ENCODE measurements around the gene PGPEP1.
"Not testable (repeated sequence)": the region's sequence is repeated elsewhere in the genome, so short reads cannot be mapped to it uniquely, and the experiment has no call there.

The PGPEP1 gene

GRCh38 chr19:18308051-18308947 is 32.1 kb upstream of the PGPEP1 start:
- no peak for DNase-seq (ENCODE audit: low read depth)

- no peak for DNase-seq (ENCODE audit: low read depth)
Measured at GRCh38 chr19:18308948-18309325, 31.5 kb upstream of the PGPEP1 start.

DNA sequence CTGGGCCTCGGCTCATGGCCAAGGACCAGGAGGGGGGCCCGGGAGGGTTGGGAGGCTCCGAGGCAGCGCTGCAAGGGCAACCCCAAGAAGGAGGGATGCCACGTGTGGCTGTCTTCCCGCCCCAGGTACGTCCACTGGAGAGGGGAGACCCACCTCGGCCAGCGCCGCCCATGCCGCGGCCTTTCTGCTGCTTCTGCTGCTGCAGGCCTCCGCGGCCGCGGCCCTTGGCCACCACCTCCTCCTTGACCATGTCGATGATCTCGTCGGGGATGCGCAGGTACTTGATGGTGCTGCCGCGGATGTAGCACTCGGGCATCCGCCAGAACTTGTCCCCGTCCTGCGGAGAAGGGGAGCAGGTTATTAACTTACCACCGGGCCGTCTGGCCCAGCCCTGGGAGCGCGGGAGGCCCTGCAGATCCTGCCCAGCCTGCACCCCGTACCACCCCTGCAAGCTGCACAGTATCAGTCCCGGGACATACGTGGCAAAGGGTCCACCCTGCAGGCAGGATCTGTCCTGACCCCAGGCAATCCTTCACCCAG is 30.8 kb upstream of the PGPEP1 start:
- DNase-seq (ENCODE audit: low read depth) = no peak

DNA sequence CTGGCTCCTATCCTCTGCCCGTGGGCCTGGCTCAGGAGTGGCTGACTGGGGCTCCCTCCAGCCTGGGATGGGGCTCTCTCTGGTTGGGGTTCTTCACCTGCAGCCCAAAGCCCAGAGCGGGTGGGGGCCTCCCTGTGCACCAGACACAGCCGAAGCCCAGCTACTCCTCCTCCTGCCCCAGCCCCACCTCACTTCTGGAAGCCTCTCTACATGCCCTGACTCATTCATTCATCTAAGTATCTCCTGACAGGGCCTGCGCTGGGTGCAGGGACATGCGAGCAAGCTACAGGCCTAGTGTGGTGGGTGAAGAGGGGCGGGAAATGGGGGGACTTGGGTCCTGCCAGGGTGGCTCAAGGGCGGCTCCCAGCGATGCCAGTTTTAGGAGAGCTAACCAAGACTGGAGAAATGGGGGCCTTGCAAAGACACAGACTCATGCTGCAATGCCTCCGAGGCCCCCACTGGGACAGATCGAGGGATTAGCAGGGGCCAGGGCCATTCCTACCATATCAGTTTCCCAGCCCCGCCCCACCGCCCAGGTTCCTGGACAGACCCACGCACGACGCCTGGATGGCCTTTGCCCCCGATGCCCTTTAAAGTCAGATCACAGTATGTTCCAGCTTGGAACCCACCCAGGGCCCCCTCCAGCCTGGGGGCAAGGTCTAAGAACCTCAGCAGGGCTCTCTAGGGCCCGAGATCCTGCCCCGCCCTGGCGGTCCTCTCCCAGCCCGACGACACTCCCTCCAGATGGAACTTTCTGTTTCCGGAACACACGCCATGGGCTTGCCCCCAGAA is 30.1 kb upstream of the PGPEP1 start:
- no peak for DNase-seq (ENCODE audit: low read depth)

- DNase-seq (ENCODE audit: low read depth) = no peak
Measured at GRCh38 chr19:18310966-18311365, 29.4 kb upstream of the PGPEP1 start.

DNA sequence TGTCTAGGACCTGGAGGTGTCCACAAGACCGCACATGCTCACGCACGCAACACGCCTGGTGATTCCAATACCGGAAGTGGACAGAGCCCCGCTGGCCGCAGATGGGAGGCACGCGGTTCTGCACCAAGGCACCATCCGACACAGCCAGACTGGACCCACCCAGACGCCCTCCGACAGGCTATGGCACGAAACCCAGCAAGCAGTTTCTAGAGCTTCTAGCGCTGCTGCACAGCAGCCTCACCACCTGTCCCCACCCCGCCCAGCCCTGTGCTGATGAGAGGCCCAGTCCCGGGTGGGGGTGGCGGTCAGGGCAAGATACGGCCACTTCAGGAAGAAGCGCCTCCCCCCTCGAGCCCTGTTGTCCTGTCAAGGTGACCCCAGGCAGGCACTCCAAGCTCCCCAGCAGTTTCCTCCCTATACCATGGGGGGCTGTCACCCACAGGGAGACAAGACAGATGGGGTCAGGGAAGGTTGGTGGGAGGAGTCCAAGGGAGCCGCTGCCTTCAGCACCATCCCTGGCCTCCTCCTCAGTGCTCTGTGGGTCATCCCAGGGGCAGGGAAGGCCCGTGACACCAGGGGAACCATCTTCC is 28.8 kb upstream of the PGPEP1 start:
- no peak for DNase-seq (ENCODE audit: low read depth)

DNA sequence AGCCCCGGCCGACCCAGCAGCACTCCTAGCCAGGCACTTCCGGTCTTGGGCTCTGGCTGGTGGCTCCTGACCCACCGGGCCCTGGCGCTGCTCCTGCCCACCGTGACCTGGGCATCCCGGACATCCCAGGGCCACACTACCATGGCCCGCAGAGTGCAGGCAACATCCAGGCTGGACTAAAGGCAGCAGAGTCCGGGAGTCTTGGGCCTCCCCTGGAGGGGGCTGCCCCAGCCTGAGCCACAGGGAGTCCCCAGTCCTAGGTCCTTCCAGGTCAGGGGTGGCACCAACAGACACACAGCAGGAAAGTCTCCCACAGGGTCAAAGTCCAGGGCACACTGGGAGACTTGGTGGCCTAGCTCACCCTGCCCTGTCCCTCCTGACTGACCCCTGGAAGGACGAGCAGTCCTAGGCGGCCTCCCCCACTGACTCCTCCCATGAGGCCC is 28.3 kb upstream of the PGPEP1 start:
- no peak for DNase-seq (ENCODE audit: low read depth)

- DNase-seq (ENCODE audit: low read depth) = no peak
Measured at GRCh38 chr19:18313398-18313797, 27.0 kb upstream of the PGPEP1 start.

DNA sequence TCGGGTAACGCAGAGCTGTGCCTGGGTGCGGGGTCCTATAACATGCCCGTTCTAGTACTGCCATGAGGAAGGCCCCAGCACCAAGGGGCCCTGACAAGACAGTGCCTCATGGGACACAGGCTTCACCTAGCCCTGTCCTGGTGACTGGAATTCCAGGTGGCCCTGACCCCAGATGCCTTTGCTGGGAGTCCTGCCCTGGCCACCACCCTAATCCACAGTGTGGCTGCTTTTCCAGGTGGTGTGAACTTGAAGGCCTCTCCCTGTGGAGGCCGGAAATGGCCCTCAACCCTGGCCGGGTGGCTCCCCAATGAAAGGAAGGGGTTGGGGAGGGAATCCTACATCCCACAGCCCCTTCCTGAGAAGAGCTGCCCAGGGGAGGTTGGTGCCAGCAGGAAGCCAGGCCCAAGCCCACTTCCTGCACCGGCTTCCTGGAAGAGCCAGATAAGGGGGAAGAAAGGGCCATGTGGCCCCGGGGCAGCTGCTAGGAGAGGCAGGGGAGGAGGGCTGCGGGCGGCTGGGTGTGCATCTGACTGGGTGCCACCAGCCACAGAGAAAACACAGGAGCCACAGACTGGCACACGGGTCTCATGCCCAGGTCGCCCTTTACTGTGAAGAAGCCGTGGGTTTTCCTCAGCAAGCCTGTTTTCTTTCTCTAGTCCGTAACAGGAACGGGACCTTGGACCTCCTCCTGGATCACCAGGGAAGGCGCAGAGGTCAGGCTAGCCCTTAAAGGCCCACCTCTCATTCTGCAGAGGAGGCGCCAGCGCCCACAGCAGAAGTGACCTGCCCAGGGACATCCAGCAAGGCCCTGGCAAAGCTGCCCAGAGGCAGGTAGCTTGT is 22.2 kb upstream of the PGPEP1 start:
- no peak for DNase-seq (ENCODE audit: low read depth)

DNA sequence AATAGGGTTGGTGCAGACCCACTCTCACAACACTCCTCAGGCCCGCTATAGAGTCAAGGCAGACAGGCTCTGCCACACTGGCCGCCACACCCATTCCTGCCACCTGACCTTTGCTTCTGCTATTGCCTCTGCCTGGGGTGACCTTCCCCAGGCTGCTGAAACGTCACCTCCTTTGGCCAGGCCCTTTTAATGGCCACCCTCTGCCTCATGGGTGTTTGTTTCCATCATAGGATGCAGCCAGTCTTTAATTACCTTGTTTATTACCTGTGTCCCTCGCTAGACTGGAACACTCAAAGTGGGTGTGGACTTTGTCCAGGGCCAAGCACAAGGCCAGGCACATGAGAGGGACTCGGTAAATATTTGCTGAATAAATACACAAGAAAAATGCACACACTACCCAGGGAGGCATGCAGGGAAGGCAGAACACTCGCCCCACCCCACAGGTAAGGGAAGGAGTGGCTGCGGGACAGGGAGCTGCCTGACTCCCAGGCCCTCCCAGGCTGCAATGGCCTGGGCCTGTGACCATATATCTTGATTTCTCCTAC is 20.7 kb upstream of the PGPEP1 start:
- DNase-seq (ENCODE audit: low read depth) = no peak

DNA sequence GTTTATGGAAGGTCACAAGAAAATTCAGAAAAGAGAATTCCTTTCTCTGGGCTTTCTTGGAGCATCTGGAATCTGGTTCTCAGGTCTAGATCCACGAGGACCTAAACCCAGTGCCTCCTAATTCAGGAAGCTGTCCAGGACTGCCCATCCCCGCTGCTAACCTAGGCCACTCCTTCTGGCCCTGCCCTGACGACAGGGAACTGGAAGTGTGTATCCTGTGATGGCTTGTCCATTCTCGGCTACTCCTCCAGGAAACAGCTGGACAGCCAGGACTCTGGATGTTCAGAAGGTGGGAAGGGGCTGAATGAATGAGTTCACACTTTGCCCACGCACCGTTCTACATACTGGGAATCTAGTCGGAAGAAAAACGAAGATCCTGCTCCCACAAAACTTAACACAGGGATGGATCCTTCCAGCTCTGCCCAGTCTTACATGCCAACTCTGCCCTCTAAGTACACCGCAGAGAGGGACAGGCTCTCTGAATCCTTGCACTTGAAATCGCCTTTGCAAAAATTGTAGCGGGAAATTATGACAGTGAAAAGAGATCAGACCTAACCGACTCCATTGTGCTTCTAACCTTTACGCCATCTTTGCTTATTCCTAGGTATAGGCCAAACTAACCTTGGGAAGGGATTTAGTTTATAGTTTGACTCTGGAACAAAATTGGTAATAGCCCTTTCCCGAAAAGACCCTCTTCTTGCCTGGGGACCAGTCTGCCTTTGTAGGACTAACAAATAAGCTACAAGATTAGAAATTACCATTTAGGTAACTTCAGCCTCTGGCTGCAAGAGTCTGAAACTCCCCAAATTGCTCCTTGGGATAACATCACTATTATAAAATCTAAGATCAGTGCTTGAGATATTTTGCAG is 19.3 kb upstream of the PGPEP1 start:
- DNase-seq (ENCODE audit: low read depth) = no peak

DNA sequence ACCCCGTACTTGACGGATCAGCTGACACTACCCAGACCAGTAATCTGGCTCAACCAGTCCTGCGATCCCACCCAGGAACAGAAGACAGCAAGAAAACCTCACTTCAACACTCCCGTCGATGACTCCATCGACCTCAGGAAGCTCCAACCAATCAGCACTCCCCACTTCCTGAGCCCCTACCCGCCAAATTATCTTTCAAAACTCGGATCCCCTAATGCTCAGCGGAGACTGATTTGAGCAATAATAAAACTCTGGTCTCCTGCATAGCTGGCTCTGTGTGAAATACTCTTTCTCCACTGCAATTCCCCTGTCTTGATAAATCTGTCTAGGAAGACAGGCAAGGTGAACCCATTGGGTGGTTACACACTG is 18.7 kb upstream of the PGPEP1 start:
- DNase-seq (ENCODE audit: low read depth) = no peak

GRCh38 chr19:18322318-18322758 is 18.1 kb upstream of the PGPEP1 start:
- no peak for DNase-seq (ENCODE audit: low read depth)

- DNase-seq (ENCODE audit: low read depth) = peak; percentile 100
Measured at GRCh38 chr19:18322759-18323460, 17.5 kb upstream of the PGPEP1 start, which contains the start of gene LSM4. LSM4 (minus strand) TSS chr19:18323076; CDS start chr19:18323020, 56 bp downstream.

DNA sequence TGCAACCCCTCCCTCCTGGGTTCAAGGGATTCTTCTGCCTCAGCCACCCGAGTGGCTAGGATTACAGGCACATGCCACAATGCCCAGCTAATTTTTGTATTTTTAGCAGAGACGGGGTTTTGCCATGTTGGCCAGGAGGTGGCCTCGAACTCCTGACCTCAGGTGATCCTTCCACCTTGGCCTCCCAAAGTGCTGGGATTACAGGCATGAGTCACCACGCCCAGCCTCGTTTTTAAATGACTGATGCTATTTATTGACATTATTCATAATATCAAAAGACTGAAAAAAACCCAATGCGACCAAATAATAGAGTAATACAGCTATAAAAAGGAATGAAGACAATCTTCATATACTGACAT is 16.0 kb upstream of the PGPEP1 start:
- DNase-seq (ENCODE audit: low read depth) = not testable (repeated sequence)

GRCh38 chr19:18326772-18327171 is 13.6 kb upstream of the PGPEP1 start:
- no peak for DNase-seq (ENCODE audit: low read depth)

- DNase-seq (ENCODE audit: low read depth) = peak; percentile 78
Measured at GRCh38 chr19:18328340-18329034, 11.9 kb upstream of the PGPEP1 start.

DNA sequence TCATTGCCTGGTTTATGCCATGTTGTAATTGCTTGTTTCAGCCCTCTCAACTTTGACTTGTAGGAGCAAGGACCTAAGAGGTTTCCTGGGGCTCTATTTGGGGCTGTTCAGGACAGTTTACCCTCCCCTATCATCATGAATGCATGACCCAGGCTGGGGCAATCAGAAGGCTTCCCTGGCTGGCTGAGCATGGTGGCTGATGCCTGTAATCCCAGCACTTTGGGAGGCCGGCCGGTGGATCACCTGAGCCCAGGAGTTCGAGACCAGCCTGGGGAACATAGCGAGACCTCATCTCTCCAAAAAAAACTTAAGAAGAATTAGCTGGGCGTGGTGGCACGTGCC is 11.4 kb upstream of the PGPEP1 start:
- no peak for DNase-seq (ENCODE audit: low read depth)

GRCh38 chr19:18330868-18331267 is 9.5 kb upstream of the PGPEP1 start:
- DNase-seq (ENCODE audit: low read depth) = no peak
